Mucosa of descending colon (tissue), 3 donors: ENCODE results near the gene FBXO28. TPM values are rescaled to one million over a fixed set of nuclear protein-coding genes. Genes with fewer than 3 reads are reported as not detected.

Experiments
- ATAC-seq: fragments of 200-7000 bp; cut with Tn5 transposase; one replicate; pipeline ENCODE4 v1.9.1; 2020; ENCODE audit warnings: mild to moderate bottlenecking, moderate library complexity
- DNase-seq, 3 donors: peaks; one replicate each; pipeline ENCODE4 v3.0.0-alpha.2; 2020
- H3K36me3 ChIP-seq: fragments of 200-600 bp; one replicate; pipeline ENCODE4 v1.8.0; 2021; ENCODE audit warnings: low read depth, mild to moderate bottlenecking
- H3K4me1 ChIP-seq: fragments of 200-600 bp; one replicate; pipeline ENCODE4 v1.8.0; 2021; ENCODE audit warnings: low read depth, mild to moderate bottlenecking
- H3K4me3 ChIP-seq: fragments of 200-600 bp; one replicate; pipeline ENCODE4 v1.8.0; 2021; ENCODE audit warnings: mild to moderate bottlenecking
- H3K9me3 ChIP-seq: fragments of 200-600 bp; one replicate; pipeline ENCODE4 v1.8.0; 2021; ENCODE audit warnings: mild to moderate bottlenecking
- CTCF ChIP-seq: fragments of 200-600 bp; IDR thresholded peaks from one replicate; pipeline ENCODE4 v1.8.0; 2022; ENCODE audit warnings: antibody characterized with exemption, mild to moderate bottlenecking
- intact Hi-C, 2 donors: fragments of 100-400 bp; cut with DNase I in 1 of 2; cut with micrococcal nuclease in 1 of 2; formaldehyde crosslinking; loops; one replicate each; pipeline versions ENCODE4 v1.11.0 to v1.11.1; 2022; cut with DNase I, micrococcal nuclease
- total RNA-seq, 3 donors: library from RNA; stranded (reverse); fragmentation: NEBNext Ultra II Directional in 2 of 3; extraction: Animal tissue kit (Norgen Biotek cat#: 25700) in 2 of 3; gene quantifications; one replicate each; pipeline versions ENCODE4 v1.2.1 to v1.2.4, GENCODE V29; 2021 to 2023
- donor health status: DM: no; HTN: no; CAD: no; lungs with moderate emphysema.
- donor health status: DM: no; HTN: no; CAD: no.
- donor health status: DM: no; HTN: yes; CAD: no.

Gene FBXO28
- total RNA-seq, 3 donors from 2014 or later = 31.5 to 35.0 (median 31.6) TPM

- intact Hi-C loops = no loop called here
- TF ChIP-seq CTCF = no peak
- ATAC-seq = no peak
- Histone ChIP-seq H3K4me3 (no peak overlapping the region), H3K4me1 (no peaks in the 10 kb centered on the region), H3K9me3 (no peaks in the 10 kb centered on the region), H3K36me3 (no peaks in the 10 kb centered on the region)
- DNase-seq = no peak
Observed at GRCh38 chr1:224081604-224082003, 32.3 kb upstream of the FBXO28 start.

DNA sequence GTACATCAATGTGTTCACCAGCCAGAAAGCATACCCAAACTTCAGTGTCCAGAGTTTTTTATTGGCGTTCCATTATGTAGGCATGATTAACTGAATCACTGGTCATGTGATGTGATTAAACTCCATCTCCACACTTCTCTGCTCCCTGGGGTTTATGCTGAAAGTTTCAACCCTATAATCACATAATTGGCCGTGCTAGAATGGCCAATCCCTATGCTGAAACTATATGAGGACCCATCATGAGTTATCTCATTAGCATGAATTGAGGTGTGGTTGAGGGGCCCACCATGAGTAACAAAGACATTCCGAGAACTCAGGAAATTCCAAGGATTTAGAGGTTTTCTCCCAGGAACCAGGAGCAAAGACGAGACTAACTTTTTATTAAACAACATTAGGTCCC is 31.8 kb upstream of the FBXO28 start:
- H3K36me3 ChIP-seq = no peaks in the 10 kb centered on the region
- intact Hi-C loops = no loop called here
- no peak overlapping the region for H3K4me3 ChIP-seq
- ATAC-seq = no peak
- no peak for DNase-seq
- H3K9me3 ChIP-seq = no peaks in the 10 kb centered on the region
- H3K4me1 ChIP-seq = no peaks in the 10 kb centered on the region
- no peak for TF ChIP-seq CTCF

GRCh38 chr1:224084867-224085266 is 29.0 kb upstream of the FBXO28 start:
- Histone ChIP-seq H3K4me3 (no peak overlapping the region), H3K36me3 (no peaks in the 10 kb centered on the region), H3K9me3 (no peaks in the 10 kb centered on the region), H3K4me1 (peaks cover 5% of the 10 kb centered on the region)
- DNase-seq = no peak
- TF ChIP-seq CTCF = no peak
- ATAC-seq = no peak
- intact Hi-C loops = no loop called here

GRCh38 chr1:224085421-224086108 is 28.3 kb upstream of the FBXO28 start:
- H3K4me3 ChIP-seq = no peak overlapping the region
- TF ChIP-seq CTCF = no peak
- H3K36me3 ChIP-seq = no peaks in the 10 kb centered on the region
- no peaks in the 10 kb centered on the region for H3K9me3 ChIP-seq
- ATAC-seq (peak; percentile 69), DNase-seq (no peak)
- H3K4me1 ChIP-seq = peaks cover 5% of the 10 kb centered on the region
- intact Hi-C loops = no loop called here

DNA sequence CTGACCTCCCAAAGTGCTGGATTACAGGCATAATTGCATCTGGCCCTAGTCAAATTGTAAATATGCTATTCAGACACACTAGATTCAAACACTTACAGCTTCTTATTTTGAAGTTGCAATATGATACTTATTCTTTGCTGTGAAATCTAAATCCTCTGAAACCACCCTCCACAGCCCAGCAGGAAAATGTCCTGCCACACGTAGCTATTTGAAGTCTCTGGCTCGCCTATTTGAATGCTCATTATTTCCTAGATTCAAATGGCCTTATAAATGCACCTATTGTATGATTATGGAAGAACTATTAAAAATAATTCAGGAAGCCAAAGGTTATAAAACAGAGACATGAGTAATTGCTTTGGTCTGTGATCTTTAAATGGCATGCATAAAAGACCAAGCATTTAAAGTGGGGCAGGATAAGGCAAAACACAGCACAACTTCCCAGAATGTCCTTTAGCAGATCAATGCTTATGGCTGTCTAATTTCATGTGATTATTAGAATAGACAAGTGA is 26.6 kb upstream of the FBXO28 start:
- intact Hi-C loops = no loop called here
- peaks cover 5% of the 10 kb centered on the region for H3K4me1 ChIP-seq
- no peak for DNase-seq
- no peak for ATAC-seq
- H3K9me3 ChIP-seq = no peaks in the 10 kb centered on the region
- H3K4me3 ChIP-seq = no peak overlapping the region
- TF ChIP-seq CTCF = no peak
- no peaks in the 10 kb centered on the region for H3K36me3 ChIP-seq

GRCh38 chr1:224089583-224089982 is 24.3 kb upstream of the FBXO28 start:
- H3K4me1 ChIP-seq = peaks cover 5% of the 10 kb centered on the region
- H3K4me3 ChIP-seq = no peak overlapping the region
- no peak for TF ChIP-seq CTCF
- ATAC-seq (peak; percentile 70), DNase-seq (no peak)
- intact Hi-C loops = no loop called here
- no peaks in the 10 kb centered on the region for H3K9me3 ChIP-seq
- no peaks in the 10 kb centered on the region for H3K36me3 ChIP-seq
